GM21825 (cell line): ENCODE data around the gene SERPINA6.
"Not testable (repeated sequence)": the region's sequence is repeated elsewhere in the genome, so short reads cannot be mapped to it uniquely, and the experiment has no call there.

Source experiments
- ATAC-seq: cut with Tn5 transposase; IDR thresholded peaks from one replicate; pipeline ENCODE4 v1.9.1; 2021; ENCODE audit warnings: mild to moderate bottlenecking, moderate library complexity; ENCODE audit not compliant: unreplicated experiment

SERPINA6 gene

GRCh38 chr14:94354638-94355185, 31.6 kb upstream of the SERPINA6 start:
- ATAC-seq = no peak

- ATAC-seq = not testable (repeated sequence)
These were observed 31.1 kb upstream of the SERPINA6 start for GRCh38 chr14:94354190-94354589.

- ATAC-seq = no peak
These were observed 26.1 kb upstream of the SERPINA6 start for GRCh38 chr14:94349276-94349675.

GRCh38 chr14:94348836-94349235, 25.7 kb upstream of the SERPINA6 start:
- no peak for ATAC-seq

GRCh38 chr14:94346841-94347240, 23.7 kb upstream of the SERPINA6 start:
- ATAC-seq = no peak

GRCh38 chr14:94346065-94346786, 23.1 kb upstream of the SERPINA6 start:
- not testable (repeated sequence) for ATAC-seq

GRCh38 chr14:94345344-94346064, 22.4 kb upstream of the SERPINA6 start:
- ATAC-seq = no peak

- ATAC-seq = no peak
These were observed 21.3 kb upstream of the SERPINA6 start for GRCh38 chr14:94344389-94344788.

GRCh38 chr14:94343238-94344005, 20.3 kb upstream of the SERPINA6 start:
- no peak for ATAC-seq

GRCh38 chr14:94342334-94342934, 19.3 kb upstream of the SERPINA6 start:
- no peak for ATAC-seq

GRCh38 chr14:94341656-94342333, 18.7 kb upstream of the SERPINA6 start:
- ATAC-seq = no peak

GRCh38 chr14:94340533-94340932, 17.4 kb upstream of the SERPINA6 start:
- ATAC-seq = no peak

- ATAC-seq = no peak
These were observed 14.9 kb upstream of the SERPINA6 start for GRCh38 chr14:94338023-94338422.

GRCh38 chr14:94337274-94337673, 14.1 kb upstream of the SERPINA6 start:
- ATAC-seq = no peak

- no peak for ATAC-seq
These were observed 11.7 kb upstream of the SERPINA6 start for GRCh38 chr14:94334872-94335271.

- ATAC-seq = no peak
These were observed 9.5 kb upstream of the SERPINA6 start for GRCh38 chr14:94332587-94332986.

GRCh38 chr14:94332063-94332583, 9.0 kb upstream of the SERPINA6 start:
- no peak for ATAC-seq

GRCh38 chr14:94331462-94331861, 8.3 kb upstream of the SERPINA6 start:
- ATAC-seq = no peak

- no peak for ATAC-seq
These were observed 7.7 kb upstream of the SERPINA6 start for GRCh38 chr14:94330857-94331256.

- ATAC-seq = no peak
These were observed 7.3 kb upstream of the SERPINA6 start for GRCh38 chr14:94330432-94330831.
